Adipose tissue (tissue), 3 donors: ENCODE data around the gene CDR2L. TPM values are rescaled to one million over a fixed set of nuclear protein-coding genes. Genes with fewer than 3 reads are reported as not detected.

Experiments used
- H3K27ac ChIP-seq: one replicate; pipeline ENCODE4 v1.5.1; 2013; ENCODE audit warnings: low read depth, low read length
- WGBS, 3 donors: extraction: QIAGEN DNeasy Blood & Tissue Kit; methylation state at CpG; one replicate each; pipeline ENCODE4 v1.1.7; 2013; 5-methylcytosine and 5-hydroxymethylcytosine counted together
- polyA plus RNA-seq, 3 donors: library from polyadenylated mRNA; stranded (reverse); fragments of 200-250 nt; gene quantifications; one replicate each; pipeline ENCODE4 v1.2.3, GENCODE V29; 2013
- donor health status: healthy with polysubstance abuse.
- donor health status: Bipolar disorder and iron deficiency.
- donor health status: healthy.

CDR2L gene
- polyA plus RNA-seq, 3 donors, result 1.9 to 10.6 (median 7.0) TPM

DNA sequence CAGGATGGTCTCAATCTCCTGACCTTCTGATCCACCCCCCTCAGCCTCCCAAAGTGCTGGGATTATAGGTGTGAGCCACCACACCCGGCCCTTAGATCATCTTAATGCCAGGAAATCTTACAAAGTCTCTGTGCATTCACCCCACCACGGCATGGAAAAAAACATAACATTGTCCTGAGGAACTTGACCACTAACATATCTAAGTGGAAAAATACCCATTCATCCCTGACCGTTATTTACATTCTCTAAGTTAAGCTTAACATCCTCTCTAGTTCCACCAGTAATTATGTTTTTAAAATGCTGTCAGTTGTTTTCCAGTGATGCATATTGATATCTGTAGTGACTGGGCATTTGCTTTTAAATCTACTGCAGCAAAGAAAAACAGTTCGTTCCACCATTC lies 11.5 kb upstream of the CDR2L start:
- H3K27ac ChIP-seq, result no peak overlapping the region
- WGBS, 3 donors, result 80 to 81% (median 81%) methylated on average over 4 of the region's 4 CpGs

DNA sequence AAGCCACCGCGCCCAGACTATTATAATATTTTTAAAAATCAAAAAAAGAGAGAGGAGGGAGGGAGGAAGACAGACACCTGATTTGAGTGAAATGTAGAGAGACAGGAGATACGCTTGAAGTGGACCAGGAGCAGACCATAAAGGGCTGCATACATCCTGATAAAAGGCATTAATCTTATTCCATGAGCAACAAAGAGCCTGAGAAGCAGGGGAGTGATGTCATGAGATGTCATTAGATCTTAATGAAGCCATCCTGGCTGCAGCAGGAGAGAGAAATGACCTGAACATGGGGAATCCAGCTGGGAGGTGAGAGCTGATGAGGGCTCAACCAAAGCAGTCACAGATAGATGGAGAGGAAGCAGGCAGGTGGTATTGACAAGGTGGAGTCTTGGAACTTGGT lies 9.6 kb upstream of the CDR2L start:
- WGBS, 3 donors, result 82 to 100% (median 92%) methylated on average over 3 of the region's 3 CpGs
- no peak overlapping the region for H3K27ac ChIP-seq

DNA sequence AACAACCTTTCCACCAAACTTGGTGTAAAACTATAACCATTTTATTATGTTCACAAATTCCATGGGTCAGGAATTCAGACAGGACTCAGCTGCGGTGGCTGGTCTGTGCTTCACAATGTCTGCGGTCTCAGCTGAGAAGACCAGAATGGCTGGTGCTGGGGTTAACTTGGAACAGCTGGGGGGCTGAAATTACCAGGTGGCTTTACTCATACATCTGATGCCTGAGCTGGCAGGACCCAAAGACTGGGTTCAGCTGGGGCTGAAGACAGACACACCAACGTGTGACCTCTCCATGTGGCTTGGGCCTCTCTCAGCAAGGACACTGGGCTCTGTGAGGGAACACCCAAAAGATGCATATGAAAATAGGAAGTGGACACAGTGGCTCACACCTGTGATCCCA lies 9.2 kb upstream of the CDR2L start:
- WGBS, 3 donors, result 80 to 83% (median 82%) methylated on average over 3 of the region's 3 CpGs
- H3K27ac ChIP-seq, result no peak overlapping the region

DNA sequence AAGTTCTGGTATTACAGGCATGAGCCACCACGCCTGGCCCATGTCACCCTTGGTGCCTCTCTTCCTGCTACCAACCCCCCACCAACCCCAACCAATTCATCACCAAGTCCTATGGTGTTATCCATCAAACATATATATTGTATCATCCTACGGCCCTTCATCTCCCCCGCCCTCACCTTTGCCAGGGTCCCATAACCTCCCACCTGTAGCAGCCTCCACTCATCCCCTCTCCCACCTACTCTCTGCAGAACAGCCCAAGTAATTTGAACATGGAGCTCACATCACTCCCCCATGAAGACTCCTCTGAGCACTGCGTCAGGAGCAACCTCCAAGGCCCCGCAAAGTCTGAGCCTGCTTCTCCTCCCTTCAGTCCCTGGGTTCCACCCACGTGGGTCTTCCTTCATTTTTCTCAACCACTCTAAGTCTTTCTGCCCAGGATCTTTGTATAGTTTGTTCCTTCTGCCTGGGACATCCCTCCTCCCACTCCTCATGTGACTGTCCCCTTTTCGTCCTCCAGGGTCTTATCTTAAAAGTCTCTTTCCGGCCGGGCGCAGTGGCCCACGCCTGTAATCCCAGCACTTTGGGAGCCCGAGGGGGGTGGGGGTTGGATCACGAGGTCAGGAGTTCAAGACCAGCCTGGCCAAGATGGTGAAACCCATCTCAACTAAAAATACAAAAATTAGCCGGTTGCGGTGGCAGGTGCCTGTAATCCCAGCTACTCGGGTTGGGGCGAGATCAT lies 7.9 kb upstream of the CDR2L start:
- WGBS, 3 donors, result 76 to 83% (median 81%) methylated on average over 17 of the region's 17 CpGs
- no peak overlapping the region for H3K27ac ChIP-seq

DNA sequence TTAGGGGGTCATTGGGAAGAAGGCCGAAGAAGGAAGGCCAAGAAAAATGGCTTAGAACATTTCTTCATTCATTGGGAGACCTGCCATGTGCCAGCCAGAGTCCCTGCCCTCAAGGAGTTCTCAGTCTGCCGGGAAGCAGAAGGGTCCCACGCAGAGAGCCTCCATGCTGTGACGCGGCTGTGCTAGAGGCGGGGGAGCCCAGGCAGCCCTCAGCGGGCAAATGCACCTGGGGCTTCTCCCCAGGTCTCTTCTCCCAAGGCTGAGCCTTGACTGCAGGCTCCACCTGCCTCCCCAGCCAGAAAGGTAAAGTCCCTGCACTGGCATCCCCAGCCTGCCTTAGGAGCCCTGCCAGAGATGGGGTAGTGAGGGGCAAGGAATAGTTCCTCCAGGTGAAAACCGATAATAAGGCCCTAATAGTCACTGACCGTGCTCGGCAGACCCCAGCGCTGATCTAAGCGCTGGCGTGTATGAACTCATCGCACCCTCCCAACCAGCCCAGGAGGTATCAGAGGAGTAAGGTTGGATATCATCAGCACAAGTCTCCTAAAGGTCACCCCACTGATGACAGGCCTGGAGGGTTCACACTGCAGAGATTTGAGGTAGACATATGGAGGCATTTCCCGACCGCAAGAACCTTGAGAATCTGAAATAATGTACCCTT lies 6.0 kb upstream of the CDR2L start:
- H3K27ac ChIP-seq, result peak overlapping the region; percentile 17
- 47 to 56% (median 52%) methylated on average over 16 of the region's 16 CpGs for WGBS, 3 donors

DNA sequence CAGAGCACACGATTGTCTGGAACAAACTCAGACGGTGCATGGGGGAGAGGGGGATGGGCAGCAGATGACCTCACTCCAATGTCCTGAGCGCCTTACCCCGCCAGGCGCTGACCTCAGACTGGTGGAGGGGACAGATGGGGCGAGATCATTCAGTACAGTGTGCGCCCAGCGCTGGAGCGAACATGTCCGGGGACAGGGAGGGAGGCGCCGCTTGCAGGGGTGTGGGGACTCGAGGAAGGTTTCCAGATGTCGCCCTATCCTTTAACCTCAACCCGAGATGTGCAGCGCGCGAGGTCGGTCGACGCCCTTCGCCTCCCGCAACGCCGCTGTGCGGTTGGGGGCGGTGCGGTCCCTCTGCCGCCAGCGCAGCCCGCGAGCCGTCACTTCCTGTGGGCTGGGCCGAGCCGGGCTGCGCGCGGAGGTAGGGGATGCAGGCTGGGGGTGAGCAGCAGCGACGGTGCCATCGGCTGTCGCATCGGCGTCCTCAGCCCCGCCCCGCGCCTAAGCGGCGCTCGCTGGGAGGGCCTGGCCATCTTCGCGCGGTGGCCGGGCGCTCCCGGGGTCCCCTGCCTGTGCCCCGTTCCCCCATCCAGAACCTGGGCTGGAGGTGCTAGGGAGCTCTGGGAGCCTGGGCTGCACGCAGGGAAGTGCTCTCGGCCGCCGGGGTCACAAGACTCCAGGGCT lies 5.3 kb upstream of the CDR2L start:
- whole genome bisulfite sequencing, 3 donors, result 0 to 1% (median 1%) methylated on average over 60 to 61 of the region's 61 CpGs
- H3K27ac ChIP-seq, result peak overlapping the region; percentile 69

DNA sequence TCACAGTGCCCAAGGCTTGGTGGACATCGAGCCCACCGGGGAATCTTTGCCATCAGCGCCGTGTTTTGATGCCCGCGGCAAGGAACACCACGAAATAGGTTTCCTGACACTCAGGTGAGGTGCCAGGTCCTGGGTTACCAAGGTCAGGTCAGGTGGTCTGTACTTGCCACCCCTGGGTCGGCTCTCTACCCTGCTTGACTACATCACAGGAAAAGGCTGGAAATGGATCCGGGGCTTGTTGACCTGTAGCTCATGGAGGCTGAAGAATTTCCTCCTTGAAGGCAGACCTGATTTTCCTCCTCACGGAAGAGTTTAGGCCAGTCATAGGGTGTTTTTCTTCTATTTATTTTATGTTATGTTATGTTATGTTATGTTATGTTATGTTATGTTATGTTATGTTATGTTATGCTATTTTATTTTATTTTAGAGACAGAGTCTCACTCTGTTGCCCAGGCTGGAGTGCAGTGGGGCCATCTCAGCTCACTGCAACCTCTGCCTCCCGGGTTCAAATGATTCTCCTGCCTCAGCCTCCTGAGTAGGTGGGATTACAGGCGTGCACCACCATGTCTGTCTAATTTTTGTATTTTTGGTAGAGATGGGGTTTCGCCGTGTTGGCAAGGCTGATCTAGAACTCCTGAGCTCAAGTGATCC lies 4.6 kb upstream of the CDR2L start:
- peak overlapping the region; percentile 69 for H3K27ac ChIP-seq
- 29 to 41% (median 34%) methylated on average over 14 of the region's 14 CpGs for WGBS, 3 donors

DNA sequence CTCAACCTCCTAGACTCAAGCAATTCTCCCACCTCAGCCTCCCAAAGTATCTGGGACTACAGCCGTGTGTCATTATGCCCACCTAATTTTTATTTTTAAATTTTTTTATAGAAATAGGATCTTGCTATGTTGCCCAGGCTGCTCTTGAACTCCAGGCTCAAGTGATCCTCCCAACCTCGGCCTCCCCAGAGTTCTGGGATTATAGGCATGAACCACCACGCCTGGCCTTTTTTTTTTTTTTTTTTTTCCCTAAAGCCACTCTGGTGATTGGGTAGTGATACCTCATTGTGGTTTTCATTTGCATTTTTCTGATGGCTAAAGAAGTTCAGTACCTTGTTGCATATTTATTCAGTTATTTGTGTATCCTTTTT lies 1.2 kb upstream of the CDR2L start:
- H3K27ac ChIP-seq, result no peak overlapping the region
- WGBS, 3 donors, result 92 to 94% (median 92%) methylated on average over 3 of the region's 3 CpGs

DNA sequence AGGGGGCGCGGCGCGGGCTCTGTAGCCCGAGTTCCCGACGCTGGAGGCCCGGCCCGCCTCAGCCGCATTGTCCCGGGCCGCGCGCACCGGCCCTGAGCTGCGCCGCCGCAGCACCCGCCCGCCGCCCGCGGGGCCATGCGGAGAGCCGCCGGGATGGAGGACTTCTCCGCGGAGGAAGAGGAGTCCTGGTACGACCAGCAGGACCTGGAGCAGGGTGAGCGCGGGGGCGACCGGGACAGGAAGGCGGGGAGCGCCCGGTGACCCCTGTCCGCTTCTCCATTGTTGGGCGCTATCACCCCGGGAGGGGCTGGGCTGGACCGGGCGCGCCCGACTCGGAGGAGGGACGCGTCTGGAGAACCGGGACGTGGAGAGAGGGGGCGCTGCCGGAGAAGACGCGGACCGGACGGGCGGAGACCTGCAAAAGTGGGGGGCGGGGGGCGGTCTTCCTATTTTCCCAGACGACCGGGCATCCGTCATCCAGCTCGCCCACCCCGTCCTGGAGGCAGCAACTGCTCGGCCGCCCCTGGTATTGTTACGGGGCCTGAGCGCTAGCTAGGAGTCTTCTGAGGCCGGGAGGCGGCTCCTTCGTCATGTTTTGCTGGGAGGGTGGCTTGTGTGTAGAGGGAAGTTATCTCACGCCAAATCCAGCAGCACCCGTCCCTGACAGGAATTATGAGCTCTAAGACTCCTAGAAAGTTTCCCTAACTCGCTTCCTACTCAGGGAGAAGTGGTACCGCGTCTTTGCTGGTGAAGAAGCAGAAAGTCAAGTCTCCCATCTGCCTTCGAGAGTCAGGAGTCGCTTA lies 678 bp downstream of the CDR2L start:
- H3K27ac ChIP-seq, result peak overlapping the region; percentile 39
- 1 to 2% (median 1%) methylated on average over 54 to 76 of the region's 76 CpGs for WGBS, 3 donors

DNA sequence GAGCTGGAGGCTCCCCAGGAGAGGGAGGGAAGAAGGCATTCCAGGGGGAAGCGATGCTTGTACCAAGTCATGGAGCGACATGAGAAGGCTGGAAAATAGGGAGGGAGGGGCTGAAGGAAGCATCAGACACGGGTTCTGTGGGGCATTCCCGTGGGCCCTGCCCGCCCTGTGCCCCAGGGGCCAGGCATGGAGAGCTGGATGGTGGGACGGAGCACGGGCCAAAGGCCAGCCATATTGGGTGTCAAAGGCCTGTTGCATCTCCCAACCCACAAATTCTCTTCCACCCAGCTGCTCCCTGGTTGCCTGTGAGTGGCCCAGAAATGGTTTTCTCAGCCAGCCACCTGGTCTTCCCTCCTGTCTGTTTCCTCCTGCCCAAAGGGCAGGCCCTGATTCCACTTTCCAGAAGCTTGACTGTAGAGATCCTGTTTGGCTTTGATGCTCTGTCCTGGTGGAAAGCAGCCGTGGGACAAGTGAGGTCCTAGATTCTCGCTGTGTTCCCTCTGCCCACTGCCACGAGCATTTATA lies 3.2 kb downstream of the CDR2L start:
- 84 to 93% (median 90%) methylated on average over 10 of the region's 10 CpGs for WGBS, 3 donors
- no peak overlapping the region for H3K27ac ChIP-seq

DNA sequence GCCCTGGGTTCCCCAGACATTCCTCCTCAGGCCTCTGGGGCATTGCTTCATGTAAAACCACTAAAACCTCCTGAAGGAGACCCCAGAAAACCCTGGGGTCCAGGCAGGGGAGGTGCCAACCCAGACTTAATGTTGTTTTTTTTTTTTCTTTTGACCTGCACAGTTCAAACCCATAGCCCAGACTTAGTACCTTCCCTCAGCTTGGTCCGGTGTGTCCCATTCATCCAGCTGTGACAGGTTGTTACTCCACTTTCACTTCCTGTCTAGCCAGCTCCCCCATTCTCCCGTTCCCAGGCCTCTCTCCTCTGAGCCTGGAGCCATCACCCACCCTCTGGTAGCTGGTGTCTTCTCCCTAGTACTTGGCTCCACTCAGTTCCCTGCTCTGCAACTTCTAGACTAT lies 4.8 kb downstream of the CDR2L start:
- WGBS, 3 donors, result 29 to 42% (median 37%) methylated on average over 2 of the region's 2 CpGs
- H3K27ac ChIP-seq, result no peak overlapping the region

DNA sequence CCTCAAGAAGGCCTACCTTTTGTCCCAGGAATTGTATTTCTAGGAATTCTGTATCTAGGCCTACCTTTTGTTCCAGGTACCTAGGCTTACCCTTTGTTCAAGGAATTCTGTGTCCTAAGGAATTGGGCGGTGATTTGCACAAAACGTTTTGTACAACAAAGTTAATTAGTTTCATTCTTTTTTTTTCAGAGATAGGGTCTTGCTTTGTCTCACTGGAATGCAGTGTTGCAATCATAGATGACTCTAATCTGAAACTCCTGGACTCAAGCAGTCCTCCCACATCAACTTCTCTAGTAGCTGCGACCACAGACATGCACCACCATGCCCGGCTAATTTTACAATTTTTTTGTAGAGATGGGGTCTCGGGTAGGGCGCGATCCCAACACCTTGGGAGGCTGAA lies 7.0 kb downstream of the CDR2L start:
- 78 to 84% (median 79%) methylated on average over 7 of the region's 7 CpGs for WGBS, 3 donors
- H3K27ac ChIP-seq, result no peak overlapping the region

DNA sequence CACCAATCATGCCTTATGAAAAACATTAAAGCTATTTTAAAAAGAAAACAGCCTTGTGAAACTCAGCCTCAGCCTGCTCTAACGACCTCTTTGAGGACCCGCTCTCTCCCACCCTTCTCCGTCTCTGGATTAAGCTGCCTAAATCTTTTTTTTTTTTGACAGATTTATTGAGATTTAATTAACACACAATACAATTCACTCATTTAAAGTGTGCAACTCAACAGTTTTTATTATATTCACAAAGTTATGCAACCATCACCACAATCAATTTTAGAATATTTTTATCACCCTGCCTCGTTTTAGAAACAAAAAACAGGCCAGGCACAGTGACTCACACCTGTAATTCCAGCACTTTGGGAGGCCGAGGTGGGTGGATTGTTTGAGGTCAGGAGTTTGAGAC lies 8.4 kb downstream of the CDR2L start:
- no peak overlapping the region for H3K27ac ChIP-seq
- 69 to 86% (median 86%) methylated on average over 5 of the region's 5 CpGs for WGBS, 3 donors

DNA sequence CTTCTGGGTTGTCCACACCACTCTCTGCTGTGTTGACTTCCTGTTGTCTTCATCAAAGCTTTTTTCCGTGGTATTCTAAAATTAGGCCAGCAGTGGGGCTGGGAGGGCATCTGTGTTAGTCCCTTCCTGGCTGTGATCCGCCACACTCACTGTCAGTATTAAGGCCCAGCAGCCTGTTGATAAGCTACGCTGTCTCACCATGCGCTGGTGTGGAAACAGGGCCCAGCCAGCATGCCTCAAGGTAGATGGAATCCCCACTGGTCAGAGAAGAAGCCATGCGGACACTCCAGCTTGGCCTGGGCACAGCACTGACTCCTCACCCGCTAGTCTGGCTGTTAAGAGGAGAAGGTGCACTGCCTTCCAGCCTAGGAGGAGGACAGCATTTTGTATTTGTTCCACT lies 11.4 kb downstream of the CDR2L start:
- WGBS, 3 donors, result 78 to 80% (median 80%) methylated on average over 6 of the region's 6 CpGs
- H3K27ac ChIP-seq, result no peak overlapping the region

DNA sequence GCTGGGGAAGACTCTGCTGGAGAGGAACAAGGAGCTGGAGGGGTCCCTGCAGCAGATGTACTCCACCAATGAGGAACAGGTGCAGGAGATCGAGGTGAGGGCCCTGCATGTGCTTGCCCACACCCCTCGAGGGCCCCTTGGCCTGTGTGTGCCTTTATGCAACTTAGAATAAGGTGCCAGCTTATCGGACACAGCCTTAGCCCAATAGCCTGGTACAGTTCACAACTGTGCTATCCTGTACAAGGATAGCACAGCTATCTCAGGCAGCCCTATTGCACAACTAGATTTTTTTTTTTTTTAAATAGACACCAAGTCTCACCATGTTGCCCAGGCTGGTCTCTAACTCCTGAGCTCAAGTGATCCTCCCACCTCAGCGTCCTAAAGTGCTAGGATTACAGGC lies 12.1 kb downstream of the CDR2L start:
- no peak overlapping the region for H3K27ac ChIP-seq
- 80 to 87% (median 84%) methylated on average over 4 of the region's 4 CpGs for WGBS, 3 donors

DNA sequence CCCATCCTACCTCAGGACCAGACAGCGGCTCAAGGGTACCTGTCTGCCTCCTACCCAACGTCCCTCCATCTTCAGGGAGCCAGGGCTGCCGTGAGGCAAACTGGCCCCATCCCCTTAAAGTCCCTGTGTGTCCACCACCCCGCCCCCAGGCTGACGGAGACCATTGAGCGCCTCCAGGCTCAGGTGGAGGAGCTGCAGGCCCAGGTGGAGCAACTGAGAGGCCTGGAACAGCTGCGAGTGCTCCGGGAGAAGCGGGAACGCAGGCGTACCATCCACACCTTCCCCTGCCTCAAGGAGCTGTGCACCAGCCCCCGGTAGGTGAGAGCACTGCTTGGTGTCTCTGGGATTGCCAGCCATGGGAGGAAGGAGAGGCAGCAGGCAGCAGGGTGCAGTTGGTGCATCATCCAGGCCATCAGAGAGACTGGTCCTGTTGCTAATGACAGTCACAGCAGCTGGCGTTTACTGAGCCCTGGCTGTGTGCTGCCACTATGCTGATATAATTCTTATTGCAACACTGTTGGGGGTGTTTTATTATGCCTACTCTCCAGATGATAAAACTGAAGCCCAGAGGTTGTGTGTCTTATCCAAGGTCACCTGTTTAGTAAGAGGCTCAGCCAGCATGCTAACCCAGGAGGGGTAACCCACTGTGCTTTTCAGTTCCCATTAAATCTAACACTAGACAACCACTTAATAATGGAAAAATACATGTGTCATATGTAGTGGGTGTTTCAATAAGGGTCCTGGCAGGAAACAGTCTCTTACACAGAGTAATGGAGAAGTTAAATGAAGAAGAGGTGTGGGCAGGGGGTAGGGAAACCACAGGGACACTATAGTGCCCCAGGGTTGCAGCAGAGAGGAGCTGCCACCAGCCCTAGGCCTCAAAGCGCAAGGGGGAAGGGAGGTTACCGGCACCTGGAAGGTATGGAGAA lies 14.7 kb downstream of the CDR2L start:
- H3K27ac ChIP-seq, result no peak overlapping the region
- WGBS, 3 donors, result 85 to 91% (median 86%) methylated on average over 15 of the region's 15 CpGs
